ENCODE measurements around the gene HOTAIR.

The HOTAIR gene

GRCh38 chr12:54010972-54011664 lies 36.4 kb upstream of the HOTAIR start:
- Histone ChIP-seq H2BK15ac (ENCODE audit: low read length) (no peak overlapping the region), H3K23ac (ENCODE audit: low read depth, low read length, poor library complexity) (no peak overlapping the region), H3K79me1 (ENCODE audit: low read depth, low read length) (peaks cover 2% of the 10 kb centered on the region), H3K9me3 (replicated peaks in 1 of 2; ENCODE audit: control insufficient read depth in 2 of 2, insufficient read depth in 1 of 2, low read depth in 1 of 2, low read length in 2 of 2) (no peaks in the 10 kb centered on the region), H3K4ac (ENCODE audit: low read length) (no peak overlapping the region), H2AFZ (ENCODE audit: low read length) (no peak overlapping the region), H3K36me3 (replicated peaks in 1 of 2; ENCODE audit: control insufficient read depth in 2 of 2, insufficient read depth in 2 of 2, low read length in 2 of 2) (no peaks in the 10 kb centered on the region), H2BK5ac (ENCODE audit: low read length) (no peak overlapping the region), H3K14ac (ENCODE audit: low read length) (no peak overlapping the region), H3K4me1 (ENCODE audit: control insufficient read depth in 2 of 2, insufficient read depth in 1 of 2, low read depth in 1 of 2, low read length in 2 of 2) (no peaks in the 10 kb centered on the region), H3K18ac (ENCODE audit: low read length) (no peak overlapping the region), H3K4me2 (ENCODE audit: insufficient read depth, low read length, poor library complexity, severe bottlenecking) (no peak overlapping the region), H3K4me3 (ENCODE audit: low read length in 2 of 2) (no peak overlapping the region), H4K8ac (ENCODE audit: low read depth, low read length) (no peak overlapping the region), H3K9ac (ENCODE audit: low read depth, low read length, poor library complexity) (no peak overlapping the region), H3K27me3 (ENCODE audit: control insufficient read depth in 3 of 3, insufficient read depth in 3 of 3, low read depth in 1 of 3, low read length in 3 of 3) (peaks cover 56 to 96% (median 94%) of the 10 kb centered on the region in 3 experiments), H2BK120ac (ENCODE audit: low read depth, low read length) (no peak overlapping the region), H2AK5ac (ENCODE audit: low read depth, low read length) (no peak overlapping the region), H4K91ac (ENCODE audit: low read depth, low read length, poor library complexity) (no peak overlapping the region), H3K27ac (replicated peaks; ENCODE audit: low read length) (no peak overlapping the region), H2BK12ac (ENCODE audit: low read length) (no peak overlapping the region)
- no CpG with 5 or more reads among the region's 17 CpGs for WGBS, 2 donors (ENCODE audit: extremely low coverage in 2 of 2, insufficient read length in 2 of 2, insufficient replicate concordance in 1 of 2)
- no peak for DNase-seq (ENCODE audit: low spot score)

- peaks cover 57 to 95% (median 94%) of the 10 kb centered on the region in 3 experiments for H3K27me3 ChIP-seq (ENCODE audit: control insufficient read depth in 3 of 3, insufficient read depth in 3 of 3, low read depth in 1 of 3, low read length in 3 of 3)
- no peak overlapping the region for H3K4me3 ChIP-seq (ENCODE audit: low read length in 2 of 2)
- no CpG with 5 or more reads among the region's 10 CpGs for WGBS, 2 donors (ENCODE audit: extremely low coverage in 2 of 2, insufficient read length in 2 of 2, insufficient replicate concordance in 1 of 2)
These were observed 35.6 kb upstream of the HOTAIR start for GRCh38 chr12:54010053-54010971.

GRCh38 chr12:54009171-54010052 lies 34.7 kb upstream of the HOTAIR start:
- Histone ChIP-seq H3K9ac (ENCODE audit: low read depth, low read length, poor library complexity) (no peak overlapping the region), H3K4me2 (ENCODE audit: insufficient read depth, low read length, poor library complexity, severe bottlenecking) (no peak overlapping the region), H2AK5ac (ENCODE audit: low read depth, low read length) (no peak overlapping the region), H3K23ac (ENCODE audit: low read depth, low read length, poor library complexity) (no peak overlapping the region), H2AFZ (ENCODE audit: low read length) (peak overlapping the region; percentile 64), H3K79me1 (ENCODE audit: low read depth, low read length) (peaks cover 2% of the 10 kb centered on the region), H3K4me3 (ENCODE audit: low read length in 2 of 2) (no peak overlapping the region), H3K18ac (ENCODE audit: low read length) (no peak overlapping the region), H3K27ac (replicated peaks; ENCODE audit: low read length) (no peak overlapping the region), H2BK120ac (ENCODE audit: low read depth, low read length) (no peak overlapping the region), H4K91ac (ENCODE audit: low read depth, low read length, poor library complexity) (no peak overlapping the region), H3K14ac (ENCODE audit: low read length) (no peak overlapping the region), H3K36me3 (replicated peaks in 1 of 2; ENCODE audit: control insufficient read depth in 2 of 2, insufficient read depth in 2 of 2, low read length in 2 of 2) (no peaks in the 10 kb centered on the region), H3K4me1 (ENCODE audit: control insufficient read depth in 2 of 2, insufficient read depth in 1 of 2, low read depth in 1 of 2, low read length in 2 of 2) (no peaks in the 10 kb centered on the region), H2BK12ac (ENCODE audit: low read length) (no peak overlapping the region), H3K4ac (ENCODE audit: low read length) (no peak overlapping the region), H2BK15ac (ENCODE audit: low read length) (peak overlapping the region; percentile 32), H3K27me3 (ENCODE audit: control insufficient read depth in 3 of 3, insufficient read depth in 3 of 3, low read depth in 1 of 3, low read length in 3 of 3) (peaks cover 63 to 95% (median 94%) of the 10 kb centered on the region in 3 experiments), H4K8ac (ENCODE audit: low read depth, low read length) (no peak overlapping the region), H2BK5ac (ENCODE audit: low read length) (no peak overlapping the region), H3K9me3 (replicated peaks in 1 of 2; ENCODE audit: control insufficient read depth in 2 of 2, insufficient read depth in 1 of 2, low read depth in 1 of 2, low read length in 2 of 2) (no peaks in the 10 kb centered on the region)
- DNase-seq (ENCODE audit: low spot score) = no peak
- WGBS, 2 donors (ENCODE audit: extremely low coverage in 2 of 2, insufficient read length in 2 of 2, insufficient replicate concordance in 1 of 2) = no CpG with 5 or more reads among the region's 51 CpGs

More at GRCh38 chr12:54010053-54010971, 35.6 kb upstream of the HOTAIR start:
- H3K27ac ChIP-seq (replicated peaks; ENCODE audit: low read length) = no peak overlapping the region
- H2BK120ac ChIP-seq (ENCODE audit: low read depth, low read length) = no peak overlapping the region
- no peak overlapping the region for H2BK15ac ChIP-seq (ENCODE audit: low read length)
- no peak overlapping the region for H3K23ac ChIP-seq (ENCODE audit: low read depth, low read length, poor library complexity)
- no peak for DNase-seq (ENCODE audit: low spot score)
- H4K8ac ChIP-seq (ENCODE audit: low read depth, low read length) = no peak overlapping the region
- no peaks in the 10 kb centered on the region for H3K36me3 ChIP-seq (replicated peaks in 1 of 2; ENCODE audit: control insufficient read depth in 2 of 2, insufficient read depth in 2 of 2, low read length in 2 of 2)
- H3K9ac ChIP-seq (ENCODE audit: low read depth, low read length, poor library complexity) = no peak overlapping the region
- H3K14ac ChIP-seq (ENCODE audit: low read length) = no peak overlapping the region
- H3K79me1 ChIP-seq (ENCODE audit: low read depth, low read length) = peaks cover 2% of the 10 kb centered on the region
- H3K4me2 ChIP-seq (ENCODE audit: insufficient read depth, low read length, poor library complexity, severe bottlenecking) = no peak overlapping the region
- no peak overlapping the region for H2BK5ac ChIP-seq (ENCODE audit: low read length)
- H4K91ac ChIP-seq (ENCODE audit: low read depth, low read length, poor library complexity) = no peak overlapping the region
- H3K9me3 ChIP-seq (replicated peaks in 1 of 2; ENCODE audit: control insufficient read depth in 2 of 2, insufficient read depth in 1 of 2, low read depth in 1 of 2, low read length in 2 of 2) = no peaks in the 10 kb centered on the region
- no peak overlapping the region for H2BK12ac ChIP-seq (ENCODE audit: low read length)
- no peak overlapping the region for H3K4ac ChIP-seq (ENCODE audit: low read length)
- no peak overlapping the region for H3K18ac ChIP-seq (ENCODE audit: low read length)
- H3K4me1 ChIP-seq (ENCODE audit: control insufficient read depth in 2 of 2, insufficient read depth in 1 of 2, low read depth in 1 of 2, low read length in 2 of 2) = no peaks in the 10 kb centered on the region
- no peak overlapping the region for H2AFZ ChIP-seq (ENCODE audit: low read length)
- H2AK5ac ChIP-seq (ENCODE audit: low read depth, low read length) = no peak overlapping the region
